K562 (cell line): ENCODE measurements around the gene GSTM2. TPM values are rescaled to one million over a fixed set of nuclear protein-coding genes. Genes with fewer than 3 reads are reported as not detected.

Experiments used
- COPS2 ChIP-seq: fragments of 450-650 bp; conservative IDR thresholded peaks from 2 replicates; pipeline ENCODE4 v1.6.1; 2016; ENCODE audit warnings: mild to moderate bottlenecking, moderate library complexity
- DPF2 ChIP-seq: fragments of 450-650 bp; IDR thresholded peaks from 2 replicates; pipeline ENCODE4 v1.6.1; 2016
- EP300 ChIP-seq: IDR thresholded peaks from 2 replicates; pipeline ENCODE4 v1.6.1; 2012; ENCODE audit warnings: low read length, improper control_type of control experiment
- FOXK1 ChIP-seq: sonication (generic); formaldehyde crosslinking; IDR thresholded peaks from 2 replicates; pipeline ENCODE4 v1.8.0; 2022; ENCODE audit warnings: missing genetic modification reagents, mild to moderate bottlenecking, borderline replicate concordance
- HLTF ChIP-seq: fragments of 450-650 bp; IDR thresholded peaks from 2 replicates; pipeline ENCODE4 v1.6.1; 2016
- MCM2 ChIP-seq: fragments of 450-650 bp; IDR thresholded peaks from 2 replicates; pipeline ENCODE4 v1.6.1; 2017; ENCODE audit warnings: low read depth, mild to moderate bottlenecking
- MCM5 ChIP-seq: fragments of 450-650 bp; IDR thresholded peaks from 2 replicates; pipeline ENCODE4 v1.6.1; 2016; ENCODE audit warnings: low read depth
- NCOA1 ChIP-seq: fragments of 450-650 bp; IDR thresholded peaks from 2 replicates; pipeline ENCODE4 v1.6.1; 2016; ENCODE audit warnings: low read depth
- NRF1 ChIP-seq, 2 experiments: fragments of 450-650 bp; IDR thresholded peaks in 1 of 2; conservative IDR thresholded peaks in 1 of 2; 2 replicates each; pipeline ENCODE4 v1.6.1; 2014; ENCODE audit warnings: mild to moderate bottlenecking in 2 of 2
- SFPQ ChIP-seq: fragments of 200-400 bp; formaldehyde crosslinking; IDR thresholded peaks from 2 replicates; pipeline ENCODE4 v1.6.1; 2017; ENCODE audit warnings: mild to moderate bottlenecking, low read depth, low read length, moderate library complexity
- TBL1XR1 ChIP-seq, 2 experiments: IDR thresholded peaks; 2 replicates each; pipeline ENCODE4 v1.6.1; 2012; ENCODE audit warnings: improper control_type of control experiment in 2 of 2, low read length in 2 of 2, mild to moderate bottlenecking in 1 of 2
- ZBTB1 ChIP-seq: sonication (generic); formaldehyde crosslinking; IDR thresholded peaks from 2 replicates; pipeline ENCODE4 v1.8.1; 2023; ENCODE audit warnings: missing genetic modification reagents, low read depth, mild to moderate bottlenecking, borderline replicate concordance
- ZBTB40 ChIP-seq, 2 experiments: fragments of 450-650 bp in 1 of 2; sonication (generic) in 1 of 2; formaldehyde crosslinking in 1 of 2; IDR thresholded peaks; 2 replicates each; pipeline versions ENCODE4 v1.7.1 to v1.9.0; 2016 to 2022; ENCODE audit warnings: inconsistent platforms in 1 of 2, mild to moderate bottlenecking in 1 of 2, missing genetic modification reagents in 1 of 2
- ZNF740 ChIP-seq, 3 experiments: fragments of 200-800 bp in 1 of 3; sonication (Bioruptor generic) in 1 of 3; sonication (generic) in 1 of 3; formaldehyde crosslinking in 1 of 3; IDR thresholded peaks; 2 replicates each; pipeline versions ENCODE4 v1.6.1 to v1.8.0; 2016 to 2022; ENCODE audit warnings: mild to moderate bottlenecking in 2 of 3, missing compliant biosample characterization in 2 of 3, missing genetic modification characterization in 2 of 3, missing genetic modification reagents in 1 of 3
- polyA plus RNA-seq, 8 experiments: library from polyadenylated mRNA; depleted of rRNA in 4 of 8; stranded (reverse) in 5 of 8; unstranded in 3 of 8; fragments of >200 nt; fragmentation: Nextera tagmentation in 2 of 8; fragmentation: Illumina TruSeq in 1 of 8; extraction: Ambion mirVana in 2 of 8; extraction: Trizol in 1 of 8; gene quantifications; 2 replicates each; pipeline versions ENCODE4 v1.2.1 to v1.2.3, GENCODE V29; 2011 to 2014; ENCODE audit warnings: inconsistent platforms in 1 of 8, missing spikeins in 1 of 8
- total RNA-seq, 7 experiments: library from RNA; depleted of rRNA in 6 of 7; stranded (reverse); fragments of >200 nt in 6 of 7; fragmentation: Illumina TruSeq in 2 of 7; extraction: Trizol in 2 of 7; gene quantifications; 2 replicates each; pipeline versions ENCODE4 v1.2.1 to v1.2.3, GENCODE V29; 2011 to 2021; ENCODE audit warnings: low replicate concordance in 1 of 7

Gene GSTM2
- total and polyA plus RNA-seq, 9 of the 15 experiments (the other 6 are each of a cell fraction or from before 2014, with no cell fraction given), result 1.6 to 15.1 (median 6.8) TPM

- TF ChIP-seq ZNF740 (CRISPR knock-in tag; IDR thresholded peaks at IDR 0.05), result no peak
- no peak for TF ChIP-seq ZNF740 (tag; IDR thresholded peaks at IDR 0.05)
- TF ChIP-seq ZBTB1 (CRISPR knock-in tag), result no peak
- no peak for TF ChIP-seq MCM2
- no peak for TF ChIP-seq NCOA1
- no peak for TF ChIP-seq MCM5
- TF ChIP-seq SFPQ, result no peak
- peak; percentile 46 to 50; a peak in 3 of 4 replicates for TF ChIP-seq NRF1 (conservative IDR thresholded peaks at IDR 0.05 in 1 of 2, IDR thresholded peaks at IDR 0.05 in 1 of 2)
- TF ChIP-seq TBL1XR1 (IDR thresholded peaks at IDR 0.05; ENCODE audit: low read length in 2 of 2), result no peak
- TF ChIP-seq HLTF, result no peak
- no peak for TF ChIP-seq EP300
- TF ChIP-seq FOXK1, result no peak
- TF ChIP-seq DPF2, result 0 out of 2 replicates have a peak, but pooled peaks have one; percentile 27
- no peak for TF ChIP-seq COPS2
- TF ChIP-seq ZBTB40 (IDR thresholded peaks at IDR 0.05), result peak; percentile 48; the same call in 1 of the 2 replicates
- TF ChIP-seq ZBTB40 (CRISPR knock-in tag; IDR thresholded peaks at IDR 0.05), result no peak
Measured at GRCh38 chr1:109667452-109668122, at the start of gene GSTM2 (continued).
